GM12878 (cell line): ENCODE measurements around the gene ANKS4B. TPM values are rescaled to one million over a fixed set of nuclear protein-coding genes. Genes with fewer than 3 reads are reported as not detected.
A peak's percentile ranks its signal among the peaks of the same experiment; 100 is the strongest.

Experiments used
- ATAC-seq: fragments of 200-7000 bp; cut with Tn5 transposase; 3 replicates; pipeline ENCODE4 v1.9.1; 2020; ENCODE audit warnings: mild to moderate bottlenecking, moderate library complexity
- BruUV-seq: library from RNA; stranded (reverse); fragments of 400-500 nt; replicated peaks from 2 replicates; lab custom pipeline; 2021; lab: Mats Ljungman, UMichigan
- CTCF ChIA-PET: fragments of 300-600 bp; sonication (Branson Sonifier 250); formaldehyde crosslinking; extraction: SDS; loops from one replicate; lab custom pipeline; 2021; ENCODE audit warnings: inconsistent platforms; lab: Yijun Ruan, JAX
- POLR2A ChIA-PET: fragments of 350-600 bp; formaldehyde crosslinking; extraction: SDS; loops from one replicate; lab custom pipeline; 2021; ENCODE audit warnings: inconsistent platforms; lab: Charles Lee
- RAD21 ChIA-PET: fragments of 300-600 bp; sonication (Branson Sonifier 250); formaldehyde crosslinking; loops from one replicate; lab custom pipeline; 2023; ENCODE audit warnings: antibody characterized with exemption; ENCODE audit not compliant: unreplicated experiment; lab: Charles Lee
- SMC1A ChIA-PET: fragments of 300-600 bp; sonication (Branson Sonifier 250); formaldehyde crosslinking; loops from one replicate; lab custom pipeline; 2023; ENCODE audit not compliant: unreplicated experiment, uncharacterized antibody; lab: Charles Lee
- DNase-seq: peaks from one replicate; pipeline ENCODE4 v3.0.0-alpha.2; 2011; ENCODE audit warnings: low read depth, low spot score
- FAIRE-seq: peaks from 3 replicates; lab custom pipeline; 2011; peaks lifted over from hg19 to GRCh38; lab: Jason Lieb, UNC
- H2AFZ ChIP-seq: 2 replicates; pipeline ENCODE4 v1.6.0; 2011; ENCODE audit warnings: low read depth, low read length, control low read depth; ENCODE audit not compliant: control insufficient read depth
- H3K27ac ChIP-seq: 2 replicates; pipeline ENCODE4 v1.5.1; 2011; ENCODE audit warnings: control low read depth; ENCODE audit not compliant: control insufficient read depth, insufficient read depth
- H3K27me3 ChIP-seq, 2 experiments: replicated peaks in 1 of 2; 2 replicates each; pipeline versions ENCODE4 v1.6.0 to v1.6.1; 2011; ENCODE audit warnings: low read length in 1 of 2; ENCODE audit not compliant: control insufficient read depth in 2 of 2, insufficient read depth in 2 of 2
- H3K36me3 ChIP-seq, 2 experiments: 2 replicates each; pipeline ENCODE4 v1.5.1; 2011; ENCODE audit warnings: low read length in 1 of 2; ENCODE audit not compliant: control insufficient read depth in 2 of 2, insufficient read depth in 2 of 2
- H3K4me1 ChIP-seq: 2 replicates; pipeline ENCODE4 v1.6.1; 2011; ENCODE audit warnings: mild to moderate bottlenecking, low read length, moderate library complexity, mixed read lengths; ENCODE audit not compliant: control insufficient read depth, insufficient read depth
- H3K4me2 ChIP-seq: 2 replicates; pipeline ENCODE4 v1.6.0; 2011; ENCODE audit warnings: control low read depth; ENCODE audit not compliant: control insufficient read depth, insufficient read depth
- H3K4me3 ChIP-seq: fragments of 200-600 bp; sonication (generic); 2 replicates; pipeline ENCODE4 v1.5.1; 2016
- H3K79me2 ChIP-seq: 2 replicates; pipeline ENCODE4 v1.6.0; 2011; ENCODE audit warnings: low read length; ENCODE audit not compliant: control insufficient read depth, insufficient read depth
- H3K9ac ChIP-seq: 2 replicates; pipeline ENCODE4 v1.8.0; 2011; ENCODE audit warnings: low read length, control low read depth, mixed read lengths; ENCODE audit not compliant: control insufficient read depth, insufficient read depth
- H3K9me3 ChIP-seq: replicated peaks from 3 replicates; pipeline ENCODE4 v1.5.1; 2011; ENCODE audit warnings: mild to moderate bottlenecking, low read length; ENCODE audit not compliant: control insufficient read depth, insufficient read depth
- H4K20me1 ChIP-seq: 2 replicates; pipeline ENCODE4 v1.6.0; 2011; ENCODE audit not compliant: control insufficient read depth, insufficient read depth
- CHD2 ChIP-seq: IDR thresholded peaks from 2 replicates; pipeline ENCODE4 v1.6.1; 2011; ENCODE audit warnings: low read depth, low read length, improper control_type of control experiment, borderline replicate concordance
- FOS ChIP-seq: IDR thresholded peaks from 3 replicates; pipeline ENCODE4 v1.6.1; 2011; ENCODE audit warnings: borderline replicate concordance; ENCODE audit not compliant: insufficient read length; ENCODE audit errors: extremely low read depth
- IKZF2 ChIP-seq, 2 experiments: fragments of 450-650 bp; IDR thresholded peaks; 2 replicates each; pipeline ENCODE4 v1.6.1; 2017; ENCODE audit warnings: mild to moderate bottlenecking in 2 of 2, moderate library complexity in 2 of 2
- KDM1A ChIP-seq: fragments of 200-600 bp; sonication (generic); IDR thresholded peaks from 2 replicates; pipeline ENCODE4 v1.6.1; 2016; ENCODE audit warnings: borderline replicate concordance
- MEF2B ChIP-seq: fragments of 450-650 bp; IDR thresholded peaks from 2 replicates; pipeline ENCODE4 v1.6.1; 2018; ENCODE audit warnings: mild to moderate bottlenecking, moderate library complexity; ENCODE audit not compliant: partially characterized antibody, poor library complexity, severe bottlenecking
- MTA3 ChIP-seq: IDR thresholded peaks from 2 replicates; pipeline ENCODE4 v1.6.1; 2012; ENCODE audit warnings: low read length, inconsistent platforms, borderline replicate concordance
- MYB ChIP-seq: fragments of 150-350 bp; IDR thresholded peaks from 2 replicates; pipeline ENCODE4 v1.6.1; 2014; ENCODE audit warnings: mild to moderate bottlenecking, low read depth, low read length, borderline replicate concordance
- NR2C1 ChIP-seq: fragments of 450-650 bp; IDR thresholded peaks from 2 replicates; pipeline ENCODE4 v1.6.1; 2017; ENCODE audit warnings: antibody characterized with exemption, mild to moderate bottlenecking, moderate library complexity
- RUNX3 ChIP-seq: IDR thresholded peaks from 2 replicates; pipeline ENCODE4 v1.6.1; 2012; ENCODE audit warnings: low read length, inconsistent platforms
- SMAD5 ChIP-seq: IDR thresholded peaks from 2 replicates; pipeline ENCODE4 v1.6.1; 2016; ENCODE audit warnings: antibody characterized with exemption, low read depth
- SREBF2 ChIP-seq: IDR thresholded peaks from 2 replicates; pipeline ENCODE4 v1.6.1; 2012; ENCODE audit warnings: mild to moderate bottlenecking, low read length
- WGBS: methylation state at CpG from one replicate; pipeline ENCODE4 v1.1.6; 2016; ENCODE audit warnings: low lambda C conversion rate; ENCODE audit not compliant: insufficient replicate concordance, insufficient coverage; ENCODE audit errors: missing lambda C conversion rate; 5-methylcytosine and 5-hydroxymethylcytosine counted together
- in situ Hi-C: fragments of 300-500 bp; cut with MboI; formaldehyde crosslinking; loops from 9 replicates; pipeline ENCODE4 v1.14.3; 2018; ENCODE audit warnings: mixed read lengths
- intact Hi-C: fragments of 100-400 bp; cut with micrococcal nuclease; formaldehyde crosslinking; loops from one replicate; pipeline ENCODE4 v1.14.2; 2022; ENCODE audit not compliant: unreplicated experiment
- polyA plus RNA-seq, 11 experiments: library from polyadenylated mRNA; depleted of rRNA in 4 of 11; unstranded in 6 of 11; stranded (reverse) in 5 of 11; fragments of >200 nt; fragmentation: Nextera tagmentation in 4 of 11; fragmentation: Illumina TruSeq in 1 of 11; extraction: Ambion mirVana in 4 of 11; extraction: Trizol in 1 of 11; gene quantifications; 1 replicate in 1 of 11; 2 replicates in 10 of 11; pipeline versions ENCODE4 v1.2.1 to v1.2.3, GENCODE V29; 2011 to 2016; ENCODE audit warnings: inconsistent platforms in 2 of 11, missing spikeins in 2 of 11, low read depth in 1 of 11
- total RNA-seq, 4 experiments: library from RNA; depleted of rRNA in 3 of 4; stranded (reverse); fragments of >200 nt in 3 of 4; fragmentation: Illumina TruSeq in 1 of 4; extraction: Trizol in 1 of 4; gene quantifications; 2 replicates each; pipeline versions ENCODE4 v1.2.1 to v1.2.3, GENCODE V29; 2013 to 2021
- TF ChIP-seq, protein P1 (sequence below): IDR thresholded peaks from 2 replicates; pipeline ENCODE4 v1.6.1; 2011; ENCODE audit warnings: low read depth, low read length, improper control_type of control experiment, borderline replicate concordance
- TF ChIP-seq, protein P2 (sequence below): IDR thresholded peaks from 2 replicates; pipeline ENCODE4 v1.6.1; 2012; ENCODE audit warnings: low read depth, low read length, improper control_type of control experiment

Gene ANKS4B
- total and polyA plus RNA-seq, 10 of the 15 experiments (the other 5 are each of a cell fraction or from before 2014, with no cell fraction given), result 0.01 to 0.11 (median 0.05) TPM; not detected in 6

DNA sequence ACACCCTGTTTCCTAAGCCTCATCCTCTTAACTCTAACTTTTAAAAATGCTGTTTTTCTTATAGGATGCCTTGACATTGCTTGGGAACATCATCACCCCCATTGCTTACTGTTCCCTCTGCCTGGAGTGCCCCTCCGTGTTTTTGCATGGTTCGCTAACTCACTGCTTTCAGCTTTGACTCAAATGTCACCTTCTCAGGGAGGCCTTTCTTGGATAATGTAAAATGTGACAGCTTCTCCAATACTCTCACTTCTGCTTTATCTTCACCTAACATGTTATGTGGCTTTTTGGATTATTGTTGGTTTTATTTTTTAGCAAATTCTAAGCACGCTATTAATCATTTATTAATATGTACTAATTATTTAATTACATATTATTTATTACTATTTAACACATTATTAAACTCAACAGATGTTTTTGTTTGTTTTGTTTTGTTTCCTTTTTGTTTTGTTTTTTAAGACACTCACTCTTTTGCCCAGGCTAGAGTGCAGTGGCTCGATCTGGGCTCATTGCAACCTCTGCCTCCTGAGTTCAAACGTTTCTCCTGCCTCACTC, 40.8 kb downstream of the ANKS4B start (continued):
- TF ChIP-seq CHD2, result peak; percentile 51; the same call in 1 of the 2 replicates

GRCh38 chr16:21275529-21275928, 42.0 kb downstream of the ANKS4B start:
- ChIA-PET POLR2A (interaction anchor here (1.1 to 1.3 kb wide), 3 partner anchors 10 to 14 kb away, joined by 3 read pairs; no protein-coding TSS in a partner anchor), RAD21 (interaction anchor here (0.8 to 3.8 kb wide), 6 partner anchors 12 to 87 kb away, joined by 3 to 22 read pairs (median 4); no protein-coding TSS in a partner anchor), CTCF (interaction anchor here (0.7 to 6.5 kb wide), 15 partner anchors 10 to 292 kb away, joined by 3 to 58 read pairs (median 4); partner anchors contain the start of gene LDAF1), SMC1A (interaction anchor here (0.7 to 9.7 kb wide), 11 partner anchors 10 to 806 kb away, joined by 3 to 87 read pairs (median 3); no protein-coding TSS in a partner anchor)
- WGBS, result 96% methylated on average over 3 of the region's 3 CpGs
- in situ Hi-C loops (loop anchor here (5.0 kb wide), 1 partner anchor 88 kb away; no protein-coding TSS in a partner anchor), intact Hi-C loops (no loop called here)
- no peaks in the 10 kb centered on the region for H3K9me3 ChIP-seq
- no peak overlapping the region for H3K4me3 ChIP-seq
- no peaks in the 10 kb centered on the region for H3K36me3 ChIP-seq
- no peaks in the 10 kb centered on the region; a peak in 1 of 4 replicates for H3K27me3 ChIP-seq
- H3K27ac ChIP-seq, result no peak overlapping the region
- H3K4me1 ChIP-seq, result peaks cover 33% of the 10 kb centered on the region
- no TSS peak for BruUV-seq
- FAIRE-seq (no peak), DNase-seq (no peak), ATAC-seq (no peak)
- no peaks in the 10 kb centered on the region for H3K79me2 ChIP-seq
- no peak overlapping the region for H2AFZ ChIP-seq
- no peaks in the 10 kb centered on the region for H4K20me1 ChIP-seq
- no peak overlapping the region for H3K4me2 ChIP-seq
- TF ChIP-seq NR2C1 (no peak), MEF2B (no peak), IKZF2 (IDR thresholded peaks at IDR 0.05) (no peak), FOS (no peak), RUNX3 (no peak), MTA3 (no peak), SMAD5 (no peak), MYB (no peak), SREBF2 (no peak), KDM1A (no peak)
- TF ChIP-seq, protein P1, sequence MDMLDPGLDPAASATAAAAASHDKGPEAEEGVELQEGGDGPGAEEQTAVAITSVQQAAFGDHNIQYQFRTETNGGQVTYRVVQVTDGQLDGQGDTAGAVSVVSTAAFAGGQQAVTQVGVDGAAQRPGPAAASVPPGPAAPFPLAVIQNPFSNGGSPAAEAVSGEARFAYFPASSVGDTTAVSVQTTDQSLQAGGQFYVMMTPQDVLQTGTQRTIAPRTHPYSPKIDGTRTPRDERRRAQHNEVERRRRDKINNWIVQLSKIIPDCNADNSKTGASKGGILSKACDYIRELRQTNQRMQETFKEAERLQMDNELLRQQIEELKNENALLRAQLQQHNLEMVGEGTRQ, result no peak
- TF ChIP-seq, protein P2, sequence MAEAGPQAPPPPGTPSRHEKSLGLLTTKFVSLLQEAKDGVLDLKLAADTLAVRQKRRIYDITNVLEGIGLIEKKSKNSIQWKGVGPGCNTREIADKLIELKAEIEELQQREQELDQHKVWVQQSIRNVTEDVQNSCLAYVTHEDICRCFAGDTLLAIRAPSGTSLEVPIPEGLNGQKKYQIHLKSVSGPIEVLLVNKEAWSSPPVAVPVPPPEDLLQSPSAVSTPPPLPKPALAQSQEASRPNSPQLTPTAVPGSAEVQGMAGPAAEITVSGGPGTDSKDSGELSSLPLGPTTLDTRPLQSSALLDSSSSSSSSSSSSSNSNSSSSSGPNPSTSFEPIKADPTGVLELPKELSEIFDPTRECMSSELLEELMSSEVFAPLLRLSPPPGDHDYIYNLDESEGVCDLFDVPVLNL, result no peak
- no peak overlapping the region for H3K9ac ChIP-seq
